H9 (cell line): ENCODE measurements around the gene PHF21A. TPM values are rescaled to one million over a fixed set of nuclear protein-coding genes. Genes with fewer than 3 reads are reported as not detected.

Experiments used
- DNase-seq: peaks from one replicate; pipeline ENCODE4 v3.0.0-alpha.2; 2017
- H2AFZ ChIP-seq: one replicate; pipeline ENCODE4 v1.6.1; 2013; ENCODE audit warnings: mild to moderate bottlenecking, low read length, control low read depth, moderate library complexity
- H2AK5ac ChIP-seq: 2 replicates; pipeline ENCODE4 v1.6.1; 2013; ENCODE audit warnings: low read length, control low read depth, mixed read lengths; ENCODE audit not compliant: insufficient read length
- H2BK120ac ChIP-seq: one replicate; pipeline ENCODE4 v1.6.1; 2013; ENCODE audit warnings: low read depth, mild to moderate bottlenecking, low read length, control low read depth, inconsistent platforms; ENCODE audit not compliant: poor library complexity, severe bottlenecking
- H2BK12ac ChIP-seq: 2 replicates; pipeline ENCODE4 v1.6.1; 2013; ENCODE audit warnings: low read length, control low read depth, mixed read lengths, low read depth; ENCODE audit not compliant: insufficient read length
- H2BK15ac ChIP-seq: 2 replicates; pipeline ENCODE4 v1.6.1; 2013; ENCODE audit warnings: low read depth, low read length, control low read depth
- H2BK20ac ChIP-seq: one replicate; pipeline ENCODE4 v1.6.1; 2013; ENCODE audit warnings: low read depth, mild to moderate bottlenecking, low read length, control low read depth, inconsistent platforms; ENCODE audit not compliant: poor library complexity, severe bottlenecking
- H2BK5ac ChIP-seq: 2 replicates; pipeline ENCODE4 v1.6.1; 2013; ENCODE audit warnings: low read length, control low read depth, mixed read lengths; ENCODE audit not compliant: insufficient read length
- H3K14ac ChIP-seq: 2 replicates; pipeline ENCODE4 v1.6.1; 2013; ENCODE audit warnings: low read length, control low read depth; ENCODE audit not compliant: insufficient read depth
- H3K18ac ChIP-seq: 2 replicates; pipeline ENCODE4 v1.6.1; 2013; ENCODE audit warnings: low read depth, mild to moderate bottlenecking, mixed read lengths, low read length, control low read depth; ENCODE audit not compliant: insufficient read length
- H3K23ac ChIP-seq: 2 replicates; pipeline ENCODE4 v1.6.1; 2013; ENCODE audit warnings: low read length, control low read depth, mixed read lengths, low read depth; ENCODE audit not compliant: insufficient read length
- H3K23me2 ChIP-seq: 2 replicates; pipeline ENCODE4 v1.6.1; 2013; ENCODE audit warnings: low read depth, mild to moderate bottlenecking, mixed read lengths, low read length, control low read depth; ENCODE audit not compliant: insufficient read length, poor library complexity, severe bottlenecking
- H3K27ac ChIP-seq: 2 replicates; pipeline ENCODE4 v1.5.1; 2013; ENCODE audit warnings: low read length, control low read depth, mixed read lengths, low read depth; ENCODE audit not compliant: insufficient read length
- H3K27me3 ChIP-seq: 2 replicates; pipeline ENCODE4 v1.6.1; 2013; ENCODE audit warnings: low read length, control low read depth, inconsistent platforms; ENCODE audit not compliant: insufficient read depth
- H3K4ac ChIP-seq: 2 replicates; pipeline ENCODE4 v1.6.1; 2013; ENCODE audit warnings: low read depth, mild to moderate bottlenecking, control low read depth, inconsistent platforms, low read length, moderate library complexity
- H3K4me1 ChIP-seq: 2 replicates; pipeline ENCODE4 v1.6.1; 2013; ENCODE audit warnings: low read length, control low read depth, inconsistent platforms; ENCODE audit not compliant: insufficient read depth
- H3K4me2 ChIP-seq: 2 replicates; pipeline ENCODE4 v1.6.1; 2013; ENCODE audit warnings: low read length, control low read depth, mixed read lengths; ENCODE audit not compliant: insufficient read length, insufficient read depth
- H3K56ac ChIP-seq: 2 replicates; pipeline ENCODE4 v1.6.1; 2013; ENCODE audit warnings: low read depth, mild to moderate bottlenecking, mixed read lengths, low read length, control low read depth; ENCODE audit not compliant: insufficient read length
- H3K79me1 ChIP-seq: 2 replicates; pipeline ENCODE4 v1.6.1; 2013; ENCODE audit warnings: low read depth, mild to moderate bottlenecking, moderate library complexity, low read length, control low read depth, inconsistent platforms; ENCODE audit not compliant: insufficient read depth, poor library complexity, severe bottlenecking
- H3K79me2 ChIP-seq: 2 replicates; pipeline ENCODE4 v1.6.1; 2013; ENCODE audit warnings: low read length, control low read depth, inconsistent platforms; ENCODE audit not compliant: insufficient read depth
- H3K9ac ChIP-seq: 2 replicates; pipeline ENCODE4 v1.6.1; 2013; ENCODE audit warnings: low read length, control low read depth, mixed read lengths; ENCODE audit not compliant: insufficient read length; ENCODE audit errors: extremely low read depth
- H3K9me3 ChIP-seq: one replicate; pipeline ENCODE4 v1.6.1; 2013; ENCODE audit warnings: low read depth, low read length, inconsistent platforms; ENCODE audit not compliant: control insufficient read depth
- H3T11ph ChIP-seq: one replicate; pipeline ENCODE4 v1.6.1; 2013; ENCODE audit warnings: mild to moderate bottlenecking, low read length, control low read depth, inconsistent platforms
- H4K20me1 ChIP-seq: one replicate; pipeline ENCODE4 v1.6.1; 2013; ENCODE audit not compliant: control insufficient read depth, insufficient read length, insufficient read depth
- H4K5ac ChIP-seq: 2 replicates; pipeline ENCODE4 v1.6.1; 2013; ENCODE audit warnings: low read depth, mild to moderate bottlenecking, mixed read lengths, low read length, control low read depth; ENCODE audit not compliant: insufficient read length
- H4K8ac ChIP-seq: replicated peaks from 2 replicates; pipeline ENCODE4 v1.6.1; 2013; ENCODE audit warnings: low read length, control low read depth, mixed read lengths, low read depth; ENCODE audit not compliant: insufficient read length
- H4K91ac ChIP-seq: 2 replicates; pipeline ENCODE4 v1.6.1; 2013; ENCODE audit warnings: low read depth, mild to moderate bottlenecking, moderate library complexity, mixed read lengths, low read length, control low read depth; ENCODE audit not compliant: insufficient read length
- H3K27ac Mint-ChIP-seq, 3 experiments: 2 replicates in 2 of 3; 3 replicates in 1 of 3; pipeline ENCODE4 v1.8.0; 2020 to 2021; ENCODE audit warnings: mixed read lengths in 3 of 3, mild to moderate bottlenecking in 1 of 3, moderate library complexity in 1 of 3
- H3K27me3 Mint-ChIP-seq: 2 replicates; pipeline ENCODE4 v1.8.0; 2021; ENCODE audit warnings: low read depth, mild to moderate bottlenecking, moderate library complexity, mixed read lengths
- H3K36me3 Mint-ChIP-seq, 3 experiments: 2 replicates in 2 of 3; 3 replicates in 1 of 3; pipeline ENCODE4 v1.8.0; 2020 to 2021; ENCODE audit warnings: low read depth in 3 of 3, mixed read lengths in 3 of 3; ENCODE audit not compliant: insufficient read depth in 1 of 3
- H3K4me1 Mint-ChIP-seq, 2 experiments: 2 replicates each; pipeline ENCODE4 v1.8.0; 2020; ENCODE audit warnings: mixed read lengths in 2 of 2
- H3K4me3 Mint-ChIP-seq, 2 experiments: 2 replicates in 1 of 2; 3 replicates in 1 of 2; pipeline ENCODE4 v1.8.0; 2020 to 2021; ENCODE audit warnings: mild to moderate bottlenecking in 2 of 2, mixed read lengths in 2 of 2, moderate library complexity in 1 of 2
- H3K9me3 Mint-ChIP-seq, 2 experiments: 2 replicates in 1 of 2; 3 replicates in 1 of 2; pipeline ENCODE4 v1.8.0; 2020; ENCODE audit warnings: mild to moderate bottlenecking in 2 of 2, mixed read lengths in 2 of 2, moderate library complexity in 1 of 2
- WGBS: extraction: QIAGEN DNeasy Blood & Tissue Kit; methylation state at CpG from one replicate; pipeline ENCODE4 v1.1.7; 2013; ENCODE audit warnings: missing lambda C conversion rate, low lambda C conversion rate, mixed read lengths; ENCODE audit not compliant: insufficient read length; ENCODE audit errors: extremely low coverage; 5-methylcytosine and 5-hydroxymethylcytosine counted together
- total RNA-seq: library from RNA; stranded (reverse); gene quantifications from 2 replicates; pipeline ENCODE4 v1.2.1, GENCODE V29; 2021
- TF ChIP-seq, protein P1 (sequence below): fragments of 200-600 bp; sonication (generic); conservative IDR thresholded peaks from 3 replicates; pipeline ENCODE4 v1.8.0; 2021; ENCODE audit warnings: antibody characterized with exemption, mild to moderate bottlenecking

The PHF21A gene
- total RNA-seq, 1 experiment from 2014 or later = 33.8 TPM

DNA sequence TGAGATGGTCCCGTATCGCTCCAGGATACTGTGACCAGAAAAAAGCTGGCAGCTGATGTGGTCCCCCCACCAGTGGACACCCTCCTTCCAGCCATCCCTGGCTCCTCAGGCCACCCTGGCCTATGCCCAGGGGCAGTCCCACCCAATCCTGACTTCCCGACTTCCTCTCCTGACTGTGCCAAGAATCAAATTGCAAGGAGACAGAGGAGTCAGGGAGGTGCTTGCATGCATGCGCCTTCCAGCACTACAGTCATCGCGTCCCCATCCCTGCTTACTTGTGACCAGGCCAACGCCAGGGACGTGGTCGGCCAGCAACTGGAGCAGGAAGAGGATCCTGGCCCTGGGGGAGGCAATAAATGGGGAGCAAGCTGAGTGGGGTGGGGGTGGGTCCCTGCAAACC, 210.6 kb downstream of the PHF21A start:
- no peak overlapping the region for H3K23ac ChIP-seq
- no peak overlapping the region for H3K4me3 Mint-ChIP-seq
- WGBS = no CpG with 5 or more reads among the region's 9 CpGs
- no peak overlapping the region for H4K8ac ChIP-seq
- peaks cover 2 to 4% of the 10 kb centered on the region in 2 experiments; a peak in 2 of 4 replicates for H3K4me1 Mint-ChIP-seq
- H3K9me3 ChIP-seq = no peaks in the 10 kb centered on the region
- no peak overlapping the region for H4K5ac ChIP-seq
- H3K36me3 Mint-ChIP-seq = peaks cover 9 to 32% (median 30%) of the 10 kb centered on the region in 3 experiments
- no peak overlapping the region for H2AFZ ChIP-seq
- H3K79me2 ChIP-seq = no peaks in the 10 kb centered on the region
- no peak overlapping the region for H3K56ac ChIP-seq
- H3K4me2 ChIP-seq = no peak overlapping the region
- H3K9ac ChIP-seq = no peak overlapping the region
- no peak overlapping the region for H3K14ac ChIP-seq
- no peaks in the 10 kb centered on the region for H3K9me3 Mint-ChIP-seq
- no peak overlapping the region for H3T11ph ChIP-seq
- H2BK12ac ChIP-seq = no peak overlapping the region
- H2BK5ac ChIP-seq = no peak overlapping the region
- no peak overlapping the region for H3K27ac ChIP-seq
- H3K27me3 Mint-ChIP-seq = no peaks in the 10 kb centered on the region
- no peaks in the 10 kb centered on the region for H3K4me1 ChIP-seq
- no peaks in the 10 kb centered on the region for H3K27me3 ChIP-seq
- DNase-seq = no peak
- no peak overlapping the region for H4K91ac ChIP-seq
- no peak overlapping the region for H3K18ac ChIP-seq
- H3K27ac Mint-ChIP-seq = no peak overlapping the region; a peak in 1 of 7 replicates
- no peaks in the 10 kb centered on the region for H4K20me1 ChIP-seq
- H3K23me2 ChIP-seq = no peaks in the 10 kb centered on the region
- H2BK120ac ChIP-seq = no peak overlapping the region
- TF ChIP-seq, protein P1, sequence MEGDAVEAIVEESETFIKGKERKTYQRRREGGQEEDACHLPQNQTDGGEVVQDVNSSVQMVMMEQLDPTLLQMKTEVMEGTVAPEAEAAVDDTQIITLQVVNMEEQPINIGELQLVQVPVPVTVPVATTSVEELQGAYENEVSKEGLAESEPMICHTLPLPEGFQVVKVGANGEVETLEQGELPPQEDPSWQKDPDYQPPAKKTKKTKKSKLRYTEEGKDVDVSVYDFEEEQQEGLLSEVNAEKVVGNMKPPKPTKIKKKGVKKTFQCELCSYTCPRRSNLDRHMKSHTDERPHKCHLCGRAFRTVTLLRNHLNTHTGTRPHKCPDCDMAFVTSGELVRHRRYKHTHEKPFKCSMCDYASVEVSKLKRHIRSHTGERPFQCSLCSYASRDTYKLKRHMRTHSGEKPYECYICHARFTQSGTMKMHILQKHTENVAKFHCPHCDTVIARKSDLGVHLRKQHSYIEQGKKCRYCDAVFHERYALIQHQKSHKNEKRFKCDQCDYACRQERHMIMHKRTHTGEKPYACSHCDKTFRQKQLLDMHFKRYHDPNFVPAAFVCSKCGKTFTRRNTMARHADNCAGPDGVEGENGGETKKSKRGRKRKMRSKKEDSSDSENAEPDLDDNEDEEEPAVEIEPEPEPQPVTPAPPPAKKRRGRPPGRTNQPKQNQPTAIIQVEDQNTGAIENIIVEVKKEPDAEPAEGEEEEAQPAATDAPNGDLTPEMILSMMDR = no peak
- H2BK20ac ChIP-seq = no peak overlapping the region
- no peak overlapping the region for H3K4ac ChIP-seq
- no peak overlapping the region for H2BK15ac ChIP-seq
- no peak overlapping the region for H2AK5ac ChIP-seq
- no peaks in the 10 kb centered on the region for H3K79me1 ChIP-seq
